T-helper 2 cell treated with Interferon-gamma antibody and Interleukin-4, amounts not matched to agents 100 ng/mL and 5 ng/mL, for 36 hours (primary cell): ENCODE data around the gene OVCA2. TPM values are rescaled to one million over a fixed set of nuclear protein-coding genes. Genes with fewer than 3 reads are reported as not detected.
"Not testable (repeated sequence)": the region's sequence is repeated elsewhere in the genome, so short reads cannot be mapped to it uniquely, and the experiment has no call there.

Experiments
- intact Hi-C: fragments of 100-400 bp; cut with micrococcal nuclease; formaldehyde crosslinking; loops from one replicate; pipeline ENCODE4 v1.15.1; 2023
- total RNA-seq: library from RNA; stranded (reverse); gene quantifications from 2 replicates; pipeline ENCODE4 v1.2.3, GENCODE V29; 2022

Gene OVCA2
- total RNA-seq, 1 donor from 2014 or later, result 38.2 TPM

- intact Hi-C loops, result not testable (repeated sequence)
Observed at GRCh38 chr17:2013220-2013993, 28.4 kb upstream of the OVCA2 start.

GRCh38 chr17:2013994-2014317 lies 27.9 kb upstream of the OVCA2 start:
- intact Hi-C loops, result no loop called here

GRCh38 chr17:2015314-2015713 lies 26.5 kb upstream of the OVCA2 start:
- intact Hi-C loops, result no loop called here

- intact Hi-C loops, result no loop called here
Observed at GRCh38 chr17:2016494-2016893, 25.3 kb upstream of the OVCA2 start.

GRCh38 chr17:2017274-2017941 lies 24.4 kb upstream of the OVCA2 start:
- intact Hi-C loops, result no loop called here

GRCh38 chr17:2018716-2019510 lies 22.9 kb upstream of the OVCA2 start:
- intact Hi-C loops, result no loop called here

- intact Hi-C loops, result no loop called here
Observed at GRCh38 chr17:2019723-2020122, 22.1 kb upstream of the OVCA2 start.

GRCh38 chr17:2020721-2021120 lies 21.1 kb upstream of the OVCA2 start:
- intact Hi-C loops, result no loop called here

- intact Hi-C loops, result no loop called here
Observed at GRCh38 chr17:2022647-2023240, 19.1 kb upstream of the OVCA2 start.

- intact Hi-C loops, result no loop called here
Observed at GRCh38 chr17:2023256-2023655, 18.6 kb upstream of the OVCA2 start.

- intact Hi-C loops, result no loop called here
Observed at GRCh38 chr17:2023692-2024571, 17.9 kb upstream of the OVCA2 start.

- intact Hi-C loops, result loop anchor here (1.0 kb wide), 1 partner anchor 17 kb away; no protein-coding TSS in a partner anchor
Observed at GRCh38 chr17:2024572-2025219, 17.1 kb upstream of the OVCA2 start.

GRCh38 chr17:2025220-2025621 lies 16.6 kb upstream of the OVCA2 start, which contains the start of gene RTN4RL1:
Gene RTN4RL1 (minus strand): TSS chr17:2025334. CDS start chr17:2024865, 469 bp downstream.
- intact Hi-C loops, result loop anchor here (1.0 kb wide), 1 partner anchor 16 kb away; no protein-coding TSS in a partner anchor

- intact Hi-C loops, result loop anchor here (1.0 kb wide), 1 partner anchor 16 kb away; no protein-coding TSS in a partner anchor
Observed at GRCh38 chr17:2025622-2026309, 16.1 kb upstream of the OVCA2 start.

- intact Hi-C loops, result no loop called here
Observed at GRCh38 chr17:2027528-2028233, 14.1 kb upstream of the OVCA2 start.

GRCh38 chr17:2028234-2028614 lies 13.6 kb upstream of the OVCA2 start:
- intact Hi-C loops, result no loop called here

- intact Hi-C loops, result no loop called here
Observed at GRCh38 chr17:2028737-2029136, 13.1 kb upstream of the OVCA2 start.

- intact Hi-C loops, result loop anchor here (1.0 kb wide), 4 partner anchors 12 to 346 kb away; partner anchors contain the start of genes OVCA2 and PRPF8
Observed at GRCh38 chr17:2029911-2030778, 11.7 kb upstream of the OVCA2 start, which contains the start of gene DPH1. Gene DPH1 (plus strand): TSS chr17:2030153. CDS start chr17:2030170, 17 bp downstream.
